GM12878 (cell line): ENCODE measurements around the gene GSC2.

Experiments
- BCL11A ChIP-seq: IDR thresholded peaks from 2 replicates; pipeline ENCODE4 v1.6.1; 2011; ENCODE audit warnings: low read depth, low read length
- EGR1 ChIP-seq, 2 experiments: IDR thresholded peaks; 1 replicate in 1 of 2; 2 replicates in 1 of 2; pipeline ENCODE4 v1.6.1; 2011 to 2012; ENCODE audit warnings: low read depth in 2 of 2, low read length in 2 of 2, borderline replicate concordance in 1 of 2, mild to moderate bottlenecking in 1 of 2, moderate library complexity in 1 of 2
- ELK1 ChIP-seq: IDR thresholded peaks from 2 replicates; pipeline ENCODE4 v1.6.1; 2012; ENCODE audit warnings: low read depth, low read length, improper control_type of control experiment
- MAX ChIP-seq: IDR thresholded peaks from 2 replicates; pipeline ENCODE4 v1.6.1; 2012; ENCODE audit warnings: low read depth, low read length, improper control_type of control experiment
- POLR2A ChIP-seq: IDR thresholded peaks from 2 replicates; pipeline ENCODE4 v1.6.1; 2011; ENCODE audit warnings: low read depth, mild to moderate bottlenecking, low read length
- RCOR1 ChIP-seq: conservative IDR thresholded peaks from 2 replicates; pipeline ENCODE4 v1.6.1; 2012; ENCODE audit warnings: low read depth, low read length, improper control_type of control experiment
- SUPT20H ChIP-seq: IDR thresholded peaks from 2 replicates; pipeline ENCODE4 v1.6.1; 2011; ENCODE audit warnings: low read depth, mild to moderate bottlenecking, low read length, moderate library complexity, borderline replicate concordance; ENCODE audit not compliant: control insufficient read depth
- ZBTB4 ChIP-seq: fragments of 450-650 bp; formaldehyde crosslinking; IDR thresholded peaks from 2 replicates; pipeline ENCODE4 v1.4.0; 2022; ENCODE audit warnings: mild to moderate bottlenecking, moderate library complexity
- TF ChIP-seq, protein P1 (sequence below): IDR thresholded peaks from 2 replicates; pipeline ENCODE4 v1.6.1; 2012; ENCODE audit warnings: low read depth, low read length, improper control_type of control experiment
- TF ChIP-seq, protein P2 (sequence below), 3 experiments: IDR thresholded peaks in 2 of 3; conservative IDR thresholded peaks in 1 of 3; 2 replicates each; pipeline ENCODE4 v1.5.1; 2011; ENCODE audit warnings: low read depth in 3 of 3, low read length in 3 of 3, mild to moderate bottlenecking in 3 of 3, control low read depth in 2 of 3, moderate library complexity in 2 of 3, inconsistent platforms in 1 of 3, mixed read lengths in 1 of 3; ENCODE audit not compliant: control insufficient read depth in 2 of 3, insufficient read depth in 1 of 3; ENCODE audit errors: extremely low read depth in 1 of 3

DNA sequence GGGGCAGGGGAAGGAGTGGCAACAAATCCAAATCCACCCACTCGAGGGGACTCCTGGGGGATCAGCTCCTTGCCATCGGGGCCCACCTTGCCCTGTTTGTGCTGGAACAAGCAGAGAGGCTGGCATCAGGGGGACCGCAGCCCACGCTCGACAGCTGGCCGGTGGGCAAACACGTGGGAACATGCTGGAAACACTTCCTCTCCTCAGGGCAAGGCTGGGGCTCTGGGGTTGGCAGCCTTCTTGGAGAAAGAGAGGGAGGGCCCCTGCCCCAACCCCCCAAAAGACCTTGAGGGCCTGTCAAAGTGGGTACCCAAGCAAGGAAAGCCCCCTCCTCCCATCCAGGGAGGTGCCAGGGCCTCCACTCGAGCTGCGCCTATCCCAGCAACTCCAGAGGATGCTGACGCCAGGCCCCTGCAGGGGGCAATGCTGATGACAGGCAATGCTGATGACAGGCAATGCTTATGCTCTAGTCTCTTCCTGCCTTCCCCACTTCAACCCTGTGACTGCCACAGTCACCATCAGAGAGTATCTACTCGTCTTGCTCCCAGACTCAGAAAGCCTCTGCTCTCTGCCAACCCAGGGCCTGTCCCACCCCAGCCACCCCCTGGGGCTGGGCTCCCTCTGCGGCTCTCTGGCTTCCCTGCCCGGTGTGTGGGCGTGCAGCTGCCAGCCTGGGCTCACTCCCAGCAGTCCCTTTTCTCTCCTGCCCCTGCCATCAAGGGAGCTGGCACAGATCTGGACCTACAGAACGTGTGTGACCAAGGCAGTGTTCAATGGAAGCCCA lies 11.7 kb downstream of the GSC2 start:
- TF ChIP-seq, protein P1, sequence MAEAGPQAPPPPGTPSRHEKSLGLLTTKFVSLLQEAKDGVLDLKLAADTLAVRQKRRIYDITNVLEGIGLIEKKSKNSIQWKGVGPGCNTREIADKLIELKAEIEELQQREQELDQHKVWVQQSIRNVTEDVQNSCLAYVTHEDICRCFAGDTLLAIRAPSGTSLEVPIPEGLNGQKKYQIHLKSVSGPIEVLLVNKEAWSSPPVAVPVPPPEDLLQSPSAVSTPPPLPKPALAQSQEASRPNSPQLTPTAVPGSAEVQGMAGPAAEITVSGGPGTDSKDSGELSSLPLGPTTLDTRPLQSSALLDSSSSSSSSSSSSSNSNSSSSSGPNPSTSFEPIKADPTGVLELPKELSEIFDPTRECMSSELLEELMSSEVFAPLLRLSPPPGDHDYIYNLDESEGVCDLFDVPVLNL = no peak
- TF ChIP-seq EGR1 (IDR thresholded peaks at IDR 0.05; ENCODE audit: borderline replicate concordance in 1 of 2, low read depth in 2 of 2, low read length in 2 of 2) (no peak), ZBTB4 (CRISPR knock-in tag) (no peak), POLR2A (no peak), MAX (no peak), BCL11A (no peak), ELK1 (no peak), RCOR1 (no peak), SUPT20H (no peak)
- TF ChIP-seq, protein P2, sequence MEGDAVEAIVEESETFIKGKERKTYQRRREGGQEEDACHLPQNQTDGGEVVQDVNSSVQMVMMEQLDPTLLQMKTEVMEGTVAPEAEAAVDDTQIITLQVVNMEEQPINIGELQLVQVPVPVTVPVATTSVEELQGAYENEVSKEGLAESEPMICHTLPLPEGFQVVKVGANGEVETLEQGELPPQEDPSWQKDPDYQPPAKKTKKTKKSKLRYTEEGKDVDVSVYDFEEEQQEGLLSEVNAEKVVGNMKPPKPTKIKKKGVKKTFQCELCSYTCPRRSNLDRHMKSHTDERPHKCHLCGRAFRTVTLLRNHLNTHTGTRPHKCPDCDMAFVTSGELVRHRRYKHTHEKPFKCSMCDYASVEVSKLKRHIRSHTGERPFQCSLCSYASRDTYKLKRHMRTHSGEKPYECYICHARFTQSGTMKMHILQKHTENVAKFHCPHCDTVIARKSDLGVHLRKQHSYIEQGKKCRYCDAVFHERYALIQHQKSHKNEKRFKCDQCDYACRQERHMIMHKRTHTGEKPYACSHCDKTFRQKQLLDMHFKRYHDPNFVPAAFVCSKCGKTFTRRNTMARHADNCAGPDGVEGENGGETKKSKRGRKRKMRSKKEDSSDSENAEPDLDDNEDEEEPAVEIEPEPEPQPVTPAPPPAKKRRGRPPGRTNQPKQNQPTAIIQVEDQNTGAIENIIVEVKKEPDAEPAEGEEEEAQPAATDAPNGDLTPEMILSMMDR (IDR thresholded peaks at IDR 0.05 in 2 of 3, conservative IDR thresholded peaks at IDR 0.05 in 1 of 3; ENCODE audit: control insufficient read depth in 2 of 3, extremely low read depth in 1 of 3, insufficient read depth in 1 of 3, low read depth in 3 of 3, low read length in 3 of 3) = no peak
